B cell (primary cell): ENCODE data around the gene POC1B. TPM values are rescaled to one million over a fixed set of nuclear protein-coding genes. Genes with fewer than 3 reads are reported as not detected.

ENCODE experiments used
- ATAC-seq: fragments of 200-7000 bp; cut with Tn5 transposase; one replicate; pipeline ENCODE4 v1.10.0; 2021; ENCODE audit warnings: low read depth, mild to moderate bottlenecking, moderate number of reproducible peaks, moderate library complexity
- CTCF ChIA-PET: fragments of 350-600 bp; sonication (Branson Sonifier 250); formaldehyde crosslinking; loops from one replicate; lab custom pipeline; 2021; ENCODE audit warnings: antibody characterized with exemption, inconsistent platforms; lab: Charles Lee
- POLR2A ChIA-PET: fragments of 350-600 bp; sonication (Branson Sonifier 250); formaldehyde crosslinking; loops from one replicate; lab custom pipeline; 2021; ENCODE audit warnings: antibody characterized with exemption; lab: Charles Lee
- DNase-seq: peaks from one replicate; pipeline ENCODE4 v3.0.0; 2013
- H2AFZ ChIP-seq: 2 replicates; pipeline ENCODE4 v1.6.1; 2012; ENCODE audit warnings: mild to moderate bottlenecking, low read depth, low read length; ENCODE audit not compliant: insufficient read depth, poor library complexity, severe bottlenecking
- H3K27ac ChIP-seq, 2 donors: 1 replicate in 1 of 2; 2 replicates in 1 of 2; pipeline ENCODE4 v1.5.1; 2012 to 2013; ENCODE audit warnings: low read length in 2 of 2, mild to moderate bottlenecking in 2 of 2, moderate library complexity in 1 of 2
- H3K27me3 ChIP-seq, 4 experiments: fragments of 200-600 bp in 1 of 4; sonication (generic) in 1 of 4; replicated peaks in 1 of 4; 1 replicate in 2 of 4; 2 replicates in 2 of 4; pipeline versions ENCODE4 v1.6.1 to v1.7.0; 2013 to 2016; ENCODE audit warnings: low read length in 3 of 4, mild to moderate bottlenecking in 2 of 4, mixed read lengths in 1 of 4, moderate library complexity in 1 of 4; ENCODE audit not compliant: insufficient read depth in 4 of 4, control insufficient read depth in 3 of 4; ENCODE audit errors: control extremely low read depth in 1 of 4
- H3K36me3 ChIP-seq, 2 experiments: replicated peaks in 1 of 2; 1 replicate in 1 of 2; 2 replicates in 1 of 2; pipeline versions ENCODE4 v1.6.1 to v1.7.1; 2013; ENCODE audit warnings: low read length in 1 of 2; ENCODE audit not compliant: insufficient read depth in 2 of 2, control insufficient read depth in 1 of 2; ENCODE audit errors: control extremely low read depth in 1 of 2, extremely low read depth in 1 of 2
- H3K4me1 ChIP-seq, 2 donors: fragments of 200-600 bp in 1 of 2; sonication (generic) in 1 of 2; 1 replicate in 1 of 2; 2 replicates in 1 of 2; pipeline versions ENCODE4 v1.5.1 to v1.6.1; 2013 to 2017; ENCODE audit warnings: low read length in 2 of 2; ENCODE audit not compliant: control insufficient read depth in 2 of 2, insufficient read depth in 2 of 2
- H3K4me2 ChIP-seq: replicated peaks from 2 replicates; pipeline ENCODE3; 2012; ENCODE audit warnings: mild to moderate bottlenecking, low read depth, low read length; ENCODE audit not compliant: poor library complexity, severe bottlenecking
- H3K4me3 ChIP-seq, 5 experiments: fragments of 200-600 bp in 1 of 5; sonication (generic) in 1 of 5; 1 replicate in 3 of 5; 2 replicates in 2 of 5; pipeline versions ENCODE4 v1.5.1 to v1.7.0; 2011 to 2016; ENCODE audit warnings: low read length in 4 of 5, mild to moderate bottlenecking in 4 of 5, low read depth in 2 of 5, control low read depth in 1 of 5, moderate library complexity in 1 of 5; ENCODE audit not compliant: insufficient read depth in 1 of 5; ENCODE audit errors: control extremely low read depth in 1 of 5, extremely low read depth in 1 of 5
- H3K79me2 ChIP-seq: fragments of 200-600 bp; sonication (generic); one replicate; pipeline ENCODE4 v1.6.0; 2016; ENCODE audit warnings: low read length; ENCODE audit not compliant: control insufficient read depth, insufficient read depth
- H3K9ac ChIP-seq: fragments of 200-600 bp; sonication (generic); 2 replicates; pipeline ENCODE4 v1.6.1; 2017; ENCODE audit warnings: mild to moderate bottlenecking, low read length, moderate library complexity
- H3K9me3 ChIP-seq, 3 donors: one replicate each; pipeline versions ENCODE4 v1.6.1 to v1.7.1; 2013; ENCODE audit warnings: low read length in 2 of 3; ENCODE audit not compliant: control insufficient read depth in 2 of 3, insufficient read depth in 1 of 3; ENCODE audit errors: control extremely low read depth in 1 of 3
- H4K20me1 ChIP-seq: 2 replicates; pipeline ENCODE4 v1.6.0; 2012; ENCODE audit warnings: mild to moderate bottlenecking, low read length; ENCODE audit not compliant: insufficient read depth, control insufficient read depth, poor library complexity, severe bottlenecking
- H3K27ac Mint-ChIP-seq: one replicate; pipeline ENCODE4 v1.8.0; 2021; ENCODE audit warnings: mixed read lengths
- H3K27me3 Mint-ChIP-seq: one replicate; pipeline ENCODE4 v1.8.0; 2021; ENCODE audit warnings: mixed read lengths
- H3K4me1 Mint-ChIP-seq: one replicate; pipeline ENCODE4 v1.8.0; 2021; ENCODE audit warnings: mixed read lengths
- H3K4me3 Mint-ChIP-seq: one replicate; pipeline ENCODE4 v1.8.0; 2021; ENCODE audit warnings: mixed read lengths
- H3K9me3 Mint-ChIP-seq: one replicate; pipeline ENCODE4 v1.8.0; 2022; ENCODE audit warnings: mixed read lengths; ENCODE audit not compliant: insufficient read depth
- EZH2 ChIP-seq: IDR thresholded peaks from 2 replicates; pipeline ENCODE4 v1.6.1; 2012; ENCODE audit warnings: borderline replicate concordance, low read depth, mild to moderate bottlenecking, moderate library complexity, low read length; ENCODE audit not compliant: insufficient read depth, poor library complexity, severe bottlenecking
- WGBS: methylation state at CpG from one replicate; pipeline ENCODE4 v1.1.5; 2013; ENCODE audit warnings: missing lambda C conversion rate; ENCODE audit not compliant: insufficient coverage; 5-methylcytosine and 5-hydroxymethylcytosine counted together
- intact Hi-C: fragments of 100-400 bp; cut with micrococcal nuclease; formaldehyde crosslinking; loops from one replicate; pipeline ENCODE4 v1.10.0; 2022
- polyA plus RNA-seq: library from polyadenylated mRNA; depleted of rRNA; stranded (reverse); fragments of >200 nt; gene quantifications from 2 replicates; pipeline ENCODE4 v1.2.3, GENCODE V29; 2012
- total RNA-seq, 2 donors: library from RNA; stranded (reverse); fragments of 120-200 nt in 1 of 2; gene quantifications; 1 replicate in 1 of 2; 2 replicates in 1 of 2; pipeline versions ENCODE4 v1.2.3 to v1.2.4, GENCODE V29; 2013 to 2022
- TF ChIP-seq, protein P1 (sequence below): fragments of 200-600 bp; IDR thresholded peaks from one replicate; pipeline ENCODE4 v1.8.0; 2022; ENCODE audit warnings: antibody characterized with exemption, mild to moderate bottlenecking

POC1B gene
- total and polyA plus RNA-seq, 2 donors (not counting 1 experiment from before 2014, with no cell fraction given), result 12.0 to 39.5 TPM

DNA sequence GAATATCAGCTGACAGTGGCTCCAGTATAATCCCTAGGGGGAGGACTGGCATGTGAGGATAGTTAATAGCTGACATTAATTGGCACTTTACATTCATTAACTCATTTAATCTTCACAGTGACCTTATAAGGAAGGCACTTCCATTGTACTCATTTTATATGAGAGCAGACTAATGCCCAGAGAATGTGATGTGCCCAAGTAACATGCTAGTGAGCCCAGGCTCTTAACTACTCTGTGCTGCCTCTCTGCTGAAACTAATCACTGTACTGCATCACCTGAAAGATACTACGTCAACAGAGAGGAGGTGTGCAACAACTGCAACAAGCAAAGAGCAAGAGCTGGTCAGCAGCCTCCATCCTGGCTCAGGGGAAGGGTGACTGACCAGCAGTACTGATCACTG, 41.4 kb downstream of the POC1B start:
- intact Hi-C loops, result no loop called here
- no peak for DNase-seq
- no peaks in the 10 kb centered on the region for H3K9me3 Mint-ChIP-seq
- Histone ChIP-seq H2AFZ (no peak overlapping the region), H4K20me1 (no peaks in the 10 kb centered on the region), H3K4me1 (no peaks in the 10 kb centered on the region), H3K9ac (no peak overlapping the region), H3K27ac (no peak overlapping the region), H3K4me3 (no peak overlapping the region), H3K27me3 (no peaks in the 10 kb centered on the region), H3K9me3 (no peaks in the 10 kb centered on the region), H3K36me3 (peaks cover 0 to 10% of the 10 kb centered on the region in 2 experiments), H3K79me2 (no peaks in the 10 kb centered on the region), H3K4me2 (no peak overlapping the region)
- no peak for ATAC-seq
- no peak for TF ChIP-seq EZH2
- TF ChIP-seq, protein P1, sequence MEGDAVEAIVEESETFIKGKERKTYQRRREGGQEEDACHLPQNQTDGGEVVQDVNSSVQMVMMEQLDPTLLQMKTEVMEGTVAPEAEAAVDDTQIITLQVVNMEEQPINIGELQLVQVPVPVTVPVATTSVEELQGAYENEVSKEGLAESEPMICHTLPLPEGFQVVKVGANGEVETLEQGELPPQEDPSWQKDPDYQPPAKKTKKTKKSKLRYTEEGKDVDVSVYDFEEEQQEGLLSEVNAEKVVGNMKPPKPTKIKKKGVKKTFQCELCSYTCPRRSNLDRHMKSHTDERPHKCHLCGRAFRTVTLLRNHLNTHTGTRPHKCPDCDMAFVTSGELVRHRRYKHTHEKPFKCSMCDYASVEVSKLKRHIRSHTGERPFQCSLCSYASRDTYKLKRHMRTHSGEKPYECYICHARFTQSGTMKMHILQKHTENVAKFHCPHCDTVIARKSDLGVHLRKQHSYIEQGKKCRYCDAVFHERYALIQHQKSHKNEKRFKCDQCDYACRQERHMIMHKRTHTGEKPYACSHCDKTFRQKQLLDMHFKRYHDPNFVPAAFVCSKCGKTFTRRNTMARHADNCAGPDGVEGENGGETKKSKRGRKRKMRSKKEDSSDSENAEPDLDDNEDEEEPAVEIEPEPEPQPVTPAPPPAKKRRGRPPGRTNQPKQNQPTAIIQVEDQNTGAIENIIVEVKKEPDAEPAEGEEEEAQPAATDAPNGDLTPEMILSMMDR, result no peak
- CTCF ChIA-PET, result interaction anchor here (1.0 to 1.3 kb wide), 3 partner anchors 13 to 1460 kb away, joined by 4 read pairs; no protein-coding TSS in a partner anchor
- no peak overlapping the region for H3K27ac Mint-ChIP-seq
- H3K27me3 Mint-ChIP-seq, result no peaks in the 10 kb centered on the region
- POLR2A ChIA-PET, result no interaction called here
- no peak overlapping the region for H3K4me3 Mint-ChIP-seq
- H3K4me1 Mint-ChIP-seq, result no peaks in the 10 kb centered on the region
- WGBS, result no CpG with 5 or more reads among the region's 1 CpG

DNA sequence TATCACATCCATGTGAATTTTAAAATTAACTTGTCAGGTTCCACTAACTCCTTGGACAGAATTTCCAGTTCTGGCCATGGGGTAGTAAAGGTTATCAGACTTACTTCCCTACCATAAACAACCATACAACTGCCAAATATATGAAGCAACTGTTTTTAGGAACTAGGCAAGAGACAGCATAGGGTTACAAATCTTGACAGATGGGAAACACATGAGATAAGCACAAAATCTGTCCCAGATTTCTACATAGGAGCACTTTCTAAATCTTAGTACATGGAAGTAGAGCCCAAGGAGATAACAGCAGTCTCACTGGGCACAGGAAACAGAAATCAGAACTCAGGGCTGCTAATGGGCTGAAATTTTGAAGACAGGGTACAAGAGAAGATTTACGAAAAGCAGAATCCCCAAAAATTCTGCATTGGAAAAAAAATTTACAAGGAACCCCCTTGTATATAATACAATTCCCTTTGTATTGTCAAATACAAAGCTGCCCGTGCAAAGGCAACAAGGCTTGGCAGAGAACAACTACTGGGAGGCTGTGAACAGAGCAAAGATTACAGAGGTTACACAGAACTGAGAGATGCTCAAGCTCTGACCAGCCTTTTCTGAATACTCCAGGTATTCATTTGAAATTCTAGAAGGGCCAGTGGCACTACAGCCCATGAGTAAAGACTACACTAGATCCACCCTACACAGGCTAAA, 44.5 kb downstream of the POC1B start:
- H4K20me1 ChIP-seq, result no peaks in the 10 kb centered on the region
- no peak overlapping the region for H2AFZ ChIP-seq
- ATAC-seq (no peak), DNase-seq (no peak)
- Mint-ChIP-seq H3K9me3 (no peaks in the 10 kb centered on the region), H3K4me3 (no peak overlapping the region), H3K27me3 (no peaks in the 10 kb centered on the region), H3K27ac (no peak overlapping the region), H3K4me1 (no peaks in the 10 kb centered on the region)
- H3K27ac ChIP-seq, result no peak overlapping the region
- intact Hi-C loops, result no loop called here
- WGBS, result 91% methylated on average over 1 of the region's 2 CpGs
- no peaks in the 10 kb centered on the region for H3K4me1 ChIP-seq
- CTCF ChIA-PET, result no interaction called here
- H3K79me2 ChIP-seq, result no peaks in the 10 kb centered on the region
- POLR2A ChIA-PET, result no interaction called here
- H3K9ac ChIP-seq, result no peak overlapping the region
- no peak for TF ChIP-seq EZH2
- TF ChIP-seq, protein P1, result no peak
- no peak overlapping the region for H3K4me3 ChIP-seq
- peaks cover 0 to 7% of the 10 kb centered on the region in 2 experiments for H3K36me3 ChIP-seq
- H3K27me3 ChIP-seq, result no peaks in the 10 kb centered on the region
- no peak overlapping the region for H3K4me2 ChIP-seq
- H3K9me3 ChIP-seq, result no peaks in the 10 kb centered on the region
